Measurements from ENCODE around the gene KANSL1.

- TF ChIP-seq CTCF (IDR thresholded peaks at IDR 0.05) (no peak), POLR2A (IDR thresholded peaks at IDR 0.05) (no peak)
These were observed 54.8 kb downstream of the KANSL1 start for GRCh38 chr17:46138473-46138872.
